GM12891 (cell line): ENCODE results near the gene HS6ST2.

Experiments used
- PAX5 ChIP-seq: IDR thresholded peaks from 2 replicates; pipeline ENCODE4 v1.6.1; 2011; ENCODE audit warnings: low read length, moderate library complexity, mild to moderate bottlenecking; ENCODE audit not compliant: insufficient read depth, severe bottlenecking
- POLR2A ChIP-seq: IDR thresholded peaks from 2 replicates; pipeline ENCODE4 v1.6.1; 2011; ENCODE audit warnings: low read depth, low read length, control low read depth
- POLR2AphosphoS5 ChIP-seq: IDR thresholded peaks from 2 replicates; pipeline ENCODE4 v1.6.1; 2011; ENCODE audit warnings: low read depth, low read length, control low read depth
- SPI1 ChIP-seq: IDR thresholded peaks from 2 replicates; pipeline ENCODE4 v1.6.1; 2011; ENCODE audit warnings: low read depth, low read length, control low read depth
- TAF1 ChIP-seq: IDR thresholded peaks from 2 replicates; pipeline ENCODE4 v1.6.1; 2011; ENCODE audit warnings: low read depth, low read length, control low read depth

DNA sequence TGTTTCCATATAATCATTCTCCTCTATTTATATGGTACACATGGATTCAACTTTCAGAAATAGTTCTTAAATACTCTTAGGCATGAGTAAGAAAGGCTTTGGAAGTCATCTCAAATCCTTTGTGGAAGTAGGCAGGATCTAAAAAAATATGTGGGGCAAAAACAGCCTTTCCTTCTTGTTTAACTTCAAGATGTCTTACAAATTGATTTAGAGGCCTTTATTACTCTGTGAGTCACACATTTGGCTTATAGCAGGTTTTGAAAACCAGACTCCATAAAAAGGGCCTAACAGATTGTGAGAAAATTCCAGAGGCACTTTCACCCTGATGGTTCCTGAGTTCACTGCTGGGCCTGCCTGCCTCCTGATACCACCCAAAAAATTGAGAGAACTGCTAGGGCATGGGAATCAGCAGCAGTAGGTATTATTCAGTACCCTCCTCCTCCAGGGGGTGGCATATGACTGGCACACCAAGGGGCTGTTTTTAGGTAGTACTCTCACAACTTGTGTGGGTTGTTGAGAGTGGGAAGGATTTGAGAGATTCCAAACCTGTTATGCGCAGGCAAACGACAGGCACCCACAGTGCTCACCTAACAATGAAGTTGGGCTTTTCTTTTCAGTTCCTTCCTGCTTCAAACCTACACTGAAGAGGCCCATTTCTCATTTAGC, 306.9 kb downstream of the HS6ST2 start:
- no peak for TF ChIP-seq POLR2A
- no peak for TF ChIP-seq POLR2AphosphoS5
- TF ChIP-seq PAX5: no peak
- TF ChIP-seq SPI1: no peak
- TF ChIP-seq TAF1: no peak
